Retinal pigment epithelial cell (primary cell): ENCODE results near the gene TCEAL9.
A peak's percentile ranks its signal among the peaks of the same experiment; 100 is the strongest.

Source experiments
- DNase-seq: peaks from one replicate; pipeline ENCODE4 v3.0.0-alpha.2; 2010; ENCODE audit warnings: low read depth
- H3K4me3 ChIP-seq: 2 replicates; pipeline ENCODE4 v1.5.1; 2011; ENCODE audit warnings: mild to moderate bottlenecking, low read length, control low read depth, moderate library complexity
- TF ChIP-seq, protein P1 (sequence below): conservative IDR thresholded peaks from 2 replicates; pipeline ENCODE4 v1.5.1; 2011; ENCODE audit warnings: low read depth, low read length, control low read depth, inconsistent platforms

Gene TCEAL9

GRCh38 chrX:103399744-103400143 is 43.4 kb downstream of the TCEAL9 start:
- TF ChIP-seq, protein P1, sequence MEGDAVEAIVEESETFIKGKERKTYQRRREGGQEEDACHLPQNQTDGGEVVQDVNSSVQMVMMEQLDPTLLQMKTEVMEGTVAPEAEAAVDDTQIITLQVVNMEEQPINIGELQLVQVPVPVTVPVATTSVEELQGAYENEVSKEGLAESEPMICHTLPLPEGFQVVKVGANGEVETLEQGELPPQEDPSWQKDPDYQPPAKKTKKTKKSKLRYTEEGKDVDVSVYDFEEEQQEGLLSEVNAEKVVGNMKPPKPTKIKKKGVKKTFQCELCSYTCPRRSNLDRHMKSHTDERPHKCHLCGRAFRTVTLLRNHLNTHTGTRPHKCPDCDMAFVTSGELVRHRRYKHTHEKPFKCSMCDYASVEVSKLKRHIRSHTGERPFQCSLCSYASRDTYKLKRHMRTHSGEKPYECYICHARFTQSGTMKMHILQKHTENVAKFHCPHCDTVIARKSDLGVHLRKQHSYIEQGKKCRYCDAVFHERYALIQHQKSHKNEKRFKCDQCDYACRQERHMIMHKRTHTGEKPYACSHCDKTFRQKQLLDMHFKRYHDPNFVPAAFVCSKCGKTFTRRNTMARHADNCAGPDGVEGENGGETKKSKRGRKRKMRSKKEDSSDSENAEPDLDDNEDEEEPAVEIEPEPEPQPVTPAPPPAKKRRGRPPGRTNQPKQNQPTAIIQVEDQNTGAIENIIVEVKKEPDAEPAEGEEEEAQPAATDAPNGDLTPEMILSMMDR, result no peak
- H3K4me3 ChIP-seq, result no peak overlapping the region
- no peak for DNase-seq

DNA sequence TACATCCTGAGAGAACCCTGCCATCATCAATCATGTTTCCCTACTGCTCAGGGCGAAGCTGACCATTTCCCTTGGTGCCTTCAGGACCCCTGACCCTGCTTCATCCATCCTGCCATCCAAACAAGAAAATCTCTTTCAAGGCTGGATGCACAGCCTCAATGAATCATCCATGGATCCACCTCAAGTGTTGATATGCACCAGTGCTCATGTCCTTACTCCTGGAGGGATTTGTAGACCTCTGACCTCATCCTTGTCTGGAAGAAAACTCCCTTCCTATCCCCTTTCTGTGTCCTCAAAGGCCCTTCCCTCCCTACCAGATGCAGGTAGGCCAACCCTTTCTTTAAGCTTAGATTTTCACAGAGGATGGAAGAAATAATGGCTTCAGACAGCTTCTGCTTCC is 44.6 kb downstream of the TCEAL9 start:
- no peak overlapping the region for H3K4me3 ChIP-seq
- no peak for DNase-seq
- TF ChIP-seq, protein P1, result no peak

- TF ChIP-seq, protein P1, result no peak
- H3K4me3 ChIP-seq, result peak overlapping the region; percentile 77
- peak; percentile 48 for DNase-seq
These were observed 48.1 kb downstream of the TCEAL9 start for GRCh38 chrX:103404231-103405008.

GRCh38 chrX:103405009-103405333 is 48.7 kb downstream of the TCEAL9 start:
- DNase-seq, result no peak
- peak overlapping the region; percentile 77 for H3K4me3 ChIP-seq
- TF ChIP-seq, protein P1, result no peak

- TF ChIP-seq, protein P1, result no peak
- no peak for DNase-seq
- no peak overlapping the region for H3K4me3 ChIP-seq
These were observed 50.0 kb downstream of the TCEAL9 start for GRCh38 chrX:103406256-103406655.

GRCh38 chrX:103407776-103408175 is 51.5 kb downstream of the TCEAL9 start:
- TF ChIP-seq, protein P1, result no peak
- H3K4me3 ChIP-seq, result no peak overlapping the region
- no peak for DNase-seq
